Measurements from ENCODE around the gene GNL1. TPM values are rescaled to one million over a fixed set of nuclear protein-coding genes. Genes with fewer than 3 reads are reported as not detected.

The GNL1 gene
- total and polyA plus RNA-seq, 2 experiments from 2014 or later, result 31.4 to 42.5 TPM

DNA sequence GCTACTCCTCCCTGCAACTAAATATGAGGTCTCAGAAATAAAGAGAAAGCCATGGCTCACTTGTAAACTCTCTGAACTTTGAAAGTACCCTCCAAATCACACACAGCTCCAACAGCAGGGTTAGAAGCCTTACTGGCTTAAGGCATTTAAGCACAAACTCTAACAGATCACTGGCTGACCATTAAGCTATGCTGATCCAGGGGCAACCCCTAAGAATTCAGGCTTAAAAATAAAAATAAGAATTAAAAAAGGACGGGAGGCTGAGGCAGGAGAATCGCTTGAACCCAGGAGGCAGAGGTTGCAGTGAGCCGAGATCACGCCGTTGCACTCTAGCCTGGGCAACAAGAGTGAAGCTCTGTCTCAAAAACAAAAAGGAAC is 45.1 kb downstream of the GNL1 start:
- Histone ChIP-seq H3K4me2 (no peak overlapping the region), H3K4me1 (ENCODE audit: insufficient read depth) (no peaks in the 10 kb centered on the region), H3K79me2 (replicated peaks; ENCODE audit: insufficient read depth) (no peaks in the 10 kb centered on the region), H3K27ac (ENCODE audit: low read depth) (no peak overlapping the region), H4K20me1 (replicated peaks; ENCODE audit: insufficient read depth) (no peaks in the 10 kb centered on the region), H3K36me3 (ENCODE audit: insufficient read depth) (no peaks in the 10 kb centered on the region), H3K9me2 (ENCODE audit: insufficient read depth) (no peaks in the 10 kb centered on the region), H2AFZ (peak overlapping the region; percentile 10; the same call in 1 of the 2 replicates), H3K4me3 (no peak overlapping the region), H3F3A (replicated peaks; ENCODE audit: low read depth) (no peaks in the 10 kb centered on the region), H3K27me3 (ENCODE audit: insufficient read depth) (no peaks in the 10 kb centered on the region)
- peaks cover 28% of the 10 kb centered on the region for H3K4me1 Mint-ChIP-seq
- H3K9me3 Mint-ChIP-seq, result no peaks in the 10 kb centered on the region; the same call in 2 of the 3 replicates
- DNase-seq (ENCODE audit: low spot score), result no peak
- H3K36me3 Mint-ChIP-seq (ENCODE audit: low read depth), result no peaks in the 10 kb centered on the region
- ATAC-seq, result no peak
- H3K4me3 Mint-ChIP-seq, result no peak overlapping the region
- H3K27me3 Mint-ChIP-seq (ENCODE audit: insufficient read depth, low read depth, poor library complexity), result peaks cover 19% of the 10 kb centered on the region
- no peak for TF ChIP-seq ZNF331 (CRISPR knock-in tag; IDR thresholded peaks at IDR 0.05; ENCODE audit: low read depth)
- TF ChIP-seq NANOG (IDR thresholded peaks at IDR 0.05; ENCODE audit: borderline replicate concordance), result no peak
- TF ChIP-seq REST (IDR thresholded peaks at IDR 0.05; ENCODE audit: unreplicated experiment), result no peak
- no peak for TF ChIP-seq POLR2AphosphoS5 (IDR thresholded peaks at IDR 0.05; ENCODE audit: low read depth)
- no peak for TF ChIP-seq ZNF114 (CRISPR knock-in tag; IDR thresholded peaks at IDR 0.05)
- TF ChIP-seq, protein P1, sequence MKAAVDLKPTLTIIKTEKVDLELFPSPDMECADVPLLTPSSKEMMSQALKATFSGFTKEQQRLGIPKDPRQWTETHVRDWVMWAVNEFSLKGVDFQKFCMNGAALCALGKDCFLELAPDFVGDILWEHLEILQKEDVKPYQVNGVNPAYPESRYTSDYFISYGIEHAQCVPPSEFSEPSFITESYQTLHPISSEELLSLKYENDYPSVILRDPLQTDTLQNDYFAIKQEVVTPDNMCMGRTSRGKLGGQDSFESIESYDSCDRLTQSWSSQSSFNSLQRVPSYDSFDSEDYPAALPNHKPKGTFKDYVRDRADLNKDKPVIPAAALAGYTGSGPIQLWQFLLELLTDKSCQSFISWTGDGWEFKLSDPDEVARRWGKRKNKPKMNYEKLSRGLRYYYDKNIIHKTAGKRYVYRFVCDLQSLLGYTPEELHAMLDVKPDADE (IDR thresholded peaks at IDR 0.05), result no peak
- H3K27ac Mint-ChIP-seq, result 0 out of 2 replicates have a peak overlapping the region, but pooled peaks have one; percentile 33

DNA sequence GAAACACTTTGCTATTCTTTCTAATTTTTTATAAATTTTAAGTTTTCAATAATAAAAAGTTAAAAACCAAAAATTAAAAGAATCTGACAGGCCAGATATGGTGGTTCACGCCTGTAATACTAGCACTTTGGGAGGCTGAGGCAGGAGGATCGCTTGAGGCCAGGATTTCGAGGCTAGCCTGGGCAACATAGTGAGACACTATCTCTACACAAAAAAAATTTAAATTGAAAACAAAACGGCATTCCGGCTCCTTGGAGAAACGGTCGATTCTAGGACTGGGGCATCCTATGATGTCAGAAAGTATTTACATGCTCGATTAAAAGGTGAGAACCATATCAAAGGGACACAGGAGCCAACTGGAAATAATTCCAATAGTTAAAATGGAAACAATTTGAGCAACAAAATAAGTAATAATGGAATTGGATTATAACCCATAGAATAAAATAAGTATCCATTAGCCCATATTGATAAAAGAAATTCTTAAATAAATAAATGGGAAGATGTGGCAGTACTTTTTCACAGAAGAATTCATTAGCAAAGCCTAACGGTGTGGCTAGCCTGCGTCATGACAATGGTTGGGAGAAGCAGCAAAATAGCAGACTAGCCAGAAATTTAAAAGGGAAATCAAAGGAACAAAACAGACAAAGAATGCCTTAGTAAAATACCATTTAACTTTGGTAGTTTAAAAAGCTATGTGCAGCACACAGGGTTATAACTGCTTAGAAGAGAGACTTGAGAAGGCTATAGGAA is 45.7 kb downstream of the GNL1 start:
- no peaks in the 10 kb centered on the region for H3K27me3 ChIP-seq (ENCODE audit: insufficient read depth)
- Mint-ChIP-seq H3K27me3 (ENCODE audit: insufficient read depth, low read depth, poor library complexity) (peaks cover 14% of the 10 kb centered on the region), H3K36me3 (ENCODE audit: low read depth) (no peaks in the 10 kb centered on the region), H3K27ac (no peak overlapping the region), H3K9me3 (no peaks in the 10 kb centered on the region; the same call in 2 of the 3 replicates), H3K4me1 (peaks cover 28% of the 10 kb centered on the region), H3K4me3 (no peak overlapping the region)
- H3K79me2 ChIP-seq (replicated peaks; ENCODE audit: insufficient read depth), result no peaks in the 10 kb centered on the region
- no peaks in the 10 kb centered on the region for H4K20me1 ChIP-seq (replicated peaks; ENCODE audit: insufficient read depth)
- no peaks in the 10 kb centered on the region for H3K9me2 ChIP-seq (ENCODE audit: insufficient read depth)
- no peak overlapping the region for H3K4me2 ChIP-seq
- TF ChIP-seq, protein P1 (IDR thresholded peaks at IDR 0.05), result no peak
- TF ChIP-seq STAT1 (IDR thresholded peaks at IDR 0.05; ENCODE audit: unreplicated experiment) (no peak), REST (IDR thresholded peaks at IDR 0.05; ENCODE audit: unreplicated experiment) (no peak), NANOG (IDR thresholded peaks at IDR 0.05; ENCODE audit: borderline replicate concordance) (no peak)
- no peak overlapping the region for H3K4me3 ChIP-seq
- no peaks in the 10 kb centered on the region for H3F3A ChIP-seq (replicated peaks; ENCODE audit: low read depth)
- H3K4me1 ChIP-seq (ENCODE audit: insufficient read depth), result no peaks in the 10 kb centered on the region
- DNase-seq (ENCODE audit: low spot score) (no peak), ATAC-seq (no peak)
- H3K36me3 ChIP-seq (ENCODE audit: insufficient read depth), result no peaks in the 10 kb centered on the region
- no peak overlapping the region for H3K27ac ChIP-seq (ENCODE audit: low read depth)
- peak overlapping the region; percentile 10; the same call in 1 of the 2 replicates for H2AFZ ChIP-seq
